ENCODE data around the gene DIAPH2. TPM values are rescaled to one million over a fixed set of nuclear protein-coding genes. Genes with fewer than 3 reads are reported as not detected.
A peak's percentile ranks its signal among the peaks of the same experiment; 100 is the strongest.

Gene DIAPH2
- total and polyA plus RNA-seq, 8 donors, result 1.9 to 10.0 (median 5.9) TPM

- TF ChIP-seq, protein P1, sequence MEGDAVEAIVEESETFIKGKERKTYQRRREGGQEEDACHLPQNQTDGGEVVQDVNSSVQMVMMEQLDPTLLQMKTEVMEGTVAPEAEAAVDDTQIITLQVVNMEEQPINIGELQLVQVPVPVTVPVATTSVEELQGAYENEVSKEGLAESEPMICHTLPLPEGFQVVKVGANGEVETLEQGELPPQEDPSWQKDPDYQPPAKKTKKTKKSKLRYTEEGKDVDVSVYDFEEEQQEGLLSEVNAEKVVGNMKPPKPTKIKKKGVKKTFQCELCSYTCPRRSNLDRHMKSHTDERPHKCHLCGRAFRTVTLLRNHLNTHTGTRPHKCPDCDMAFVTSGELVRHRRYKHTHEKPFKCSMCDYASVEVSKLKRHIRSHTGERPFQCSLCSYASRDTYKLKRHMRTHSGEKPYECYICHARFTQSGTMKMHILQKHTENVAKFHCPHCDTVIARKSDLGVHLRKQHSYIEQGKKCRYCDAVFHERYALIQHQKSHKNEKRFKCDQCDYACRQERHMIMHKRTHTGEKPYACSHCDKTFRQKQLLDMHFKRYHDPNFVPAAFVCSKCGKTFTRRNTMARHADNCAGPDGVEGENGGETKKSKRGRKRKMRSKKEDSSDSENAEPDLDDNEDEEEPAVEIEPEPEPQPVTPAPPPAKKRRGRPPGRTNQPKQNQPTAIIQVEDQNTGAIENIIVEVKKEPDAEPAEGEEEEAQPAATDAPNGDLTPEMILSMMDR (IDR thresholded peaks at IDR 0.05), result no peak
- intact Hi-C loops (cut with DNase I), result no loop called here
- Histone ChIP-seq H3K27ac (no peak overlapping the region), H3K9me3 (no peaks in the 10 kb centered on the region), H3K36me3 (no peaks in the 10 kb centered on the region), H3K4me1 (no peaks in the 10 kb centered on the region), H3K27me3 (peaks cover 0 to 10% (median 0%) of the 10 kb centered on the region in 4 donors), H3K4me3 (no peak overlapping the region)
- no peak for DNase-seq
- WGBS, 2 donors, result 82 to 89% methylated on average over 2 of the region's 2 CpGs
- no peak for FAIRE-seq
- no peak for ATAC-seq
Observed at GRCh38 chrX:97199501-97199900, 514.9 kb downstream of the DIAPH2 start.

- no peak overlapping the region for H3K27ac ChIP-seq
- H3K36me3 ChIP-seq, result no peaks in the 10 kb centered on the region
- FAIRE-seq (no peak), ATAC-seq (no peak), DNase-seq (no peak)
- no peaks in the 10 kb centered on the region for H3K4me1 ChIP-seq
- WGBS, 2 donors, result 72 to 94% methylated on average over 9 of the region's 9 CpGs
- TF ChIP-seq, protein P1 (IDR thresholded peaks at IDR 0.05), result no peak
- intact Hi-C loops (cut with DNase I), result no loop called here
- no peak overlapping the region for H3K4me3 ChIP-seq
- H3K9me3 ChIP-seq, result no peaks in the 10 kb centered on the region
- peaks cover 0 to 6% (median 0%) of the 10 kb centered on the region in 4 donors for H3K27me3 ChIP-seq
Observed at GRCh38 chrX:97200454-97200853, 515.8 kb downstream of the DIAPH2 start.

- TF ChIP-seq, protein P1 (IDR thresholded peaks at IDR 0.05), result no peak
- DNase-seq, result no peak
- intact Hi-C loops (cut with DNase I), result no loop called here
- H3K9me3 ChIP-seq, result no peaks in the 10 kb centered on the region
- no peak overlapping the region for H3K4me3 ChIP-seq
- WGBS, 2 donors, result 88 to 90% methylated on average over 2 of the region's 2 CpGs
- no peaks in the 10 kb centered on the region for H3K4me1 ChIP-seq
- no peak overlapping the region for H3K27ac ChIP-seq
- H3K36me3 ChIP-seq, result no peaks in the 10 kb centered on the region
- no peak for FAIRE-seq
- no peak for ATAC-seq
- H3K27me3 ChIP-seq, result peaks cover 0 to 5% (median 0%) of the 10 kb centered on the region in 4 donors
Observed at GRCh38 chrX:97210501-97210900, 525.9 kb downstream of the DIAPH2 start.

DNA sequence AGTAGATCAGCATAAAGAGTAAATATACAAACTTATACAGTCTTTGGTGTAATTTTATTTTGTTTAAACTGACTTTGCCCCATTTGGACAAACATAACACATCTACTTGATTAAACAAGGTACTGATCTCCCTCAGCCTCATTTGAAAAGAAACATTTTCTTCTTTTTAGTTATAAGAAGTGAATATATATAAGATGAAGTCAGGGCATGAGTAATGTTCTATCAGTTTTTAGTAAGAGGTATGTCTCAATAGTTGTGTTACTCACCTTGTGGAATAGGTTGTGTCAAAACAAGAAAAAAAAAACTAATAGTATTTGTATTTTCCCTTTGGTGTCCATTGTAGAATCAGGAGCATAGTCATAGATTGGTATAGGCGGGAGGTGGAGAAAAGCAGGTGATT is 526.4 kb downstream of the DIAPH2 start:
- H3K36me3 ChIP-seq, result no peaks in the 10 kb centered on the region
- H3K27me3 ChIP-seq, result peaks cover 0 to 5% (median 0%) of the 10 kb centered on the region in 4 donors
- intact Hi-C loops (cut with DNase I), result no loop called here
- no peaks in the 10 kb centered on the region for H3K4me1 ChIP-seq
- TF ChIP-seq, protein P1 (IDR thresholded peaks at IDR 0.05), result no peak
- FAIRE-seq (peak; percentile 81), DNase-seq (no peak), ATAC-seq (no peak)
- WGBS, 2 donors, result 90 to 97% methylated on average over 1 of the region's 1 CpG
- no peaks in the 10 kb centered on the region for H3K9me3 ChIP-seq
- no peak overlapping the region for H3K4me3 ChIP-seq
- no peak overlapping the region for H3K27ac ChIP-seq

DNA sequence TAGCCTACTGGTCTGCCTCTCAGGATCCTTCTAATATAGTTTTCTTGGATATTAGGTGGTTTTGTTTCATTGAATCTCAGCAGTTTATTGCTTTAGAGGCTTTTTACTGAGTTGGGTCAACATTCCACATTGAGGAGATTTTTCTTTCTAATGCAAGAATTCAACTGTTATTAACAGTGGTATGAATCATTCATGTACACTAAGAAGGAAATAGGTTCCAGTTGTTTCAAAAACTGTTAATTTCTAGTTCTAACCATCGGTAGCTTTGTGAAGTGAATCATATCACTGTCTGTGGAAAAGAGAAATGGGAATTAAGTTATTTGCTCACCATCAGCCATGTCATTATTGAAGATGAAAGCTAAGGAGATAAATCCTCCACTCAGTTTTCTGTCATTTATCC is 530.5 kb downstream of the DIAPH2 start:
- Histone ChIP-seq H3K27ac (no peak overlapping the region), H3K36me3 (no peaks in the 10 kb centered on the region), H3K27me3 (no peaks in the 10 kb centered on the region), H3K4me3 (no peak overlapping the region), H3K4me1 (no peaks in the 10 kb centered on the region), H3K9me3 (no peaks in the 10 kb centered on the region)
- intact Hi-C loops (cut with DNase I), result no loop called here
- FAIRE-seq, result no peak
- no peak for DNase-seq
- TF ChIP-seq, protein P1 (IDR thresholded peaks at IDR 0.05), result no peak
- 83 to 84% methylated on average over 1 of the region's 1 CpG for WGBS, 2 donors
- ATAC-seq, result no peak

Data from pancreas (tissue), 10 donors.